RCC 7860 (cell line): Measurements from ENCODE around the gene ADAM12.
"Not testable (repeated sequence)": the region's sequence is repeated elsewhere in the genome, so short reads cannot be mapped to it uniquely, and the experiment has no call there.

ENCODE experiments used
- DNase-seq: peaks from one replicate; pipeline ENCODE4 v3.0.0-alpha.2; 2015; ENCODE audit warnings: low spot score
- FAIRE-seq: peaks from 2 replicates; lab custom pipeline; 2012; peaks lifted over from hg19 to GRCh38; lab: Jason Lieb, UNC

Gene ADAM12

DNA sequence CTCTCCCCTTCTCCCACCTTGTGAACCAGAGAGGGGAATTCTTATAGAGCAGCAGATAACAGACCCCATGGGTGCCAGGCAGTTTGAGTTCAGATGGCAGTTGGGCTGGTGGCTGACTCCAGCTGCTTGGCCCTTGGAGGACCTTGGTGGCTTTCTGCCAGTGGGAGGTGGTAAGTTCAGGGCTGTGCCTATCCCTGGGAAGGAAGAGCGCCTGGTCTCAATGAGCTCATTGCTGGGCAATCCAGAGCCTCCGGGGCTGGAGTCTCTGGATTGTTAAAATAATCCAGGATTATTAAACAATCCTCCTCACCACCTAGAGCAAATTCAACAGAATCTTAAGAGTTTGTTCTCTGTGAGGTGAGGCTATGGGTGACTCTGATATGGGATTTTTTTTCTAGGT lies 386.7 kb downstream of the ADAM12 start:
- DNase-seq, result no peak
- no peak for FAIRE-seq

DNA sequence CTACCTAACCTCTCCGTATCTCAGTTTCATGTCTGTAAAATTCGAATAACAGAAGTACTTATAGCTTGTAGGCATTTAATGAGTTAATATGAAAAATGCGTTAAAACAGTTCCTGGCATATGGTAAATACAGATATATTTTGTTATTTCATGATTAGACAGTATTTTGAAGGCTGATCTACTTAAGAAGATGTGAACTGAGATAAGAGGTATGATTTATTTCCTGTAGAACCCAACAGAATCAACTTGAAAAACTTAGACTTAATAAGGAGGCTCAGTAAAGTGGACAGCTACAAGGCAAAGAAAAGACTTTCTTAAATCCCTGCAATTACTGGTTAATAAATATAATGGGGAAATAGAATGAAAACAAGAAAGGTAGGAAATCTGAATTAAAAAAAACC lies 388.6 kb downstream of the ADAM12 start:
- DNase-seq (no peak), FAIRE-seq (no peak)

DNA sequence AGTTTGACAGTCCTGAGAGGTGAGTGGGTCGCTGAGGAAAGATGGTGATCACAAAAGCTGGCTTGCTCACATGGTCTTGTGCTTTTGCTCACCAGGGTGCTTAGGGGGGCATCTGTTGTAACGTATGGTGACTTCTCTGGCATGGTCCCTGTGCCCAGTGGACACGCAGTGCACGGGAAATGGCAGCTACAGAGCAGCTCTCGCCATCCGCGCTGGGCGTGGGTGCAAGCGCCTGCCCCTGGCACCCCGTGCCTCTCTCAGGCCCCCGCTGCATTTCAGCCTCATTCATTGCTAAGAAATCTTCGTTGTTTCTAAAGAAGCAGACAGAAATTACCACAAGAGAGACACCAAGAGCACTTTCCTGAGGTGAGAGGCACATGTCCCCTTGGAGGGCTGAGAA lies 390.7 kb downstream of the ADAM12 start:
- FAIRE-seq (no peak), DNase-seq (no peak)

DNA sequence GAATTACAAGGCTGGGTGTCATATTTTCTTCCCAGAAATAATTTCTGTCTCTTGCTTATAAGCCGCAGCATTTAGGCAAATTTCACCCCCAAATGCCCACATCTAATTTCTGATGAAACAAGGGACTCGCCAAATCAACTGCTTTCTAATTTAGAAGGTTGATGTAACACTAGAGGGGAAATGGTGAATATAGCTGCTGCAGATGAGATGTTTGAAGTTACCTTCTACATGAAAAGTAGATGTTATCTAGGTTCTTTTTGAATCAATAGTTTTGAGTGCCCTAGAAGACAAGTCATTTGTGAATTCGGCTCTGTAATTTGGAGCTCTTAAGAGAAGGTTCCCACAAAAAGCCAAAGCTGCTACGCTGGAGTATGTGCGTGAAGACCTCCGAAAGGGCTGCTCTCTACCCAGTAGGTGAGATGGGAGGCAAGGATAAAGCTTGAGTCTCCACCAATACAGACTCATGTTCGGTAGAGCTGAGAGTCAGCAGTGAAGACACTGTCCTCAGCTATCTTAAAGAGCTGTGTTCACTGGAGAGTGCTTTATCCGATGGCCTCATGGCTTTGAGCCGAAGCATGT lies 392.5 kb downstream of the ADAM12 start:
- no peak for FAIRE-seq
- DNase-seq, result no peak

DNA sequence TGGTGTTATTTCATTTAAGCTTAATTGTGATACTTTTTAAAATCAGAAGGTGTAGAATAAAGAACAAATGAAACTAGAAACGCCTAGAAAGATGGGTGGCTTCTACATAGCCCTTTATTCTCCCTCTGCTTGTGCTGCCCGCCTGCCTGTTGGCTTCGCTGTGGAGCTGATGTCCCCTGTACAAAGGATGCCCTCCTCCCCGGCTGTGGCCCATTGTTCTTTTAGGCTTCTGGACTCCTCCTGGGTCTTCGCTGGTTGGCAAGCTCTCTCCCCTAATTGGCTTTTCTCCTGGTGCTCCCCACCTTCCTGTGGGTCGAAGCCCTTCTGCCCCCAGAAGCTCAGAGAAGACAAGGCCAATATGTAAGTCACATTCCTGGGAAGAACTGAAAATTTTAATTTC lies 393.7 kb downstream of the ADAM12 start:
- FAIRE-seq, result no peak

DNA sequence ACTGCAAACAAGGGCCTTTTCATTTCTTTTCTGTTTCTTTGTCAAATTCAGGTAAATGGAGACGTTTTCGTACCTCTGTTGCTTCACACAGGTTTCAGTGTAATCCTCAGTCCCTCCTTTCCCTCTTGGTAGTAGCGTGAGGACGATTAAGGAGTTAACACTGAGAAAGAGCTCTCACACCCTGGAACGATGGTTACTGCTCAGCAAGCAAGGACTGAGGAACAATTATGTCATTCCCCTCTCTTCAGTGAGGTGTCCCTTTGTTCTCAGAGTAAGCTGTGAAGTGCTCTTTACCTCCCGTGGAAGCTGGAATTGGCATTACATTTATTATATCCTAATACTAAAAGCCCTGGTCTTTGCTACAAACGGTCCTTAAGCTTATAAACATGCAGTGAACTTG lies 396.0 kb downstream of the ADAM12 start:
- no peak for DNase-seq
- FAIRE-seq, result no peak

More for the DNA sequence above, 393.7 kb downstream of the ADAM12 start:
- no peak for DNase-seq

DNA sequence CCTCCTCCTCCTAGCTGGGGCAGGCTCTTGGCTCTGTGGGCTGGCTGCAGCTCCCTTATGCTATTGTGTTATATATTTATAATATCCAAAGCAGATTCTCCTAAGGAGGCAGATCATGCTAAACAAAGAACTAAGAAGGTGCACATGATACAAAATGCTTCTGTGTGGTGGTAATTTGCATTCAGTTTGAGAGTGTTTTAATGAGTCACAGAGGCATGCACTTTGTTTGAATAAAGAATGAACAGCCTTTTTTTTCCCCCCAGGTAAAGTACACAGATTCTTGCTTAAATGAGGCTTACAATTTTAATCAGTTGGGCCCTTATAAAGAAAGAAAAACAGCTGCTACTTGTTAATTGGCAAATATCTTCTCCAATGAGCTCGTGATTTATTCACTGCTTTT lies 396.9 kb downstream of the ADAM12 start:
- no peak for DNase-seq
- no peak for FAIRE-seq

DNA sequence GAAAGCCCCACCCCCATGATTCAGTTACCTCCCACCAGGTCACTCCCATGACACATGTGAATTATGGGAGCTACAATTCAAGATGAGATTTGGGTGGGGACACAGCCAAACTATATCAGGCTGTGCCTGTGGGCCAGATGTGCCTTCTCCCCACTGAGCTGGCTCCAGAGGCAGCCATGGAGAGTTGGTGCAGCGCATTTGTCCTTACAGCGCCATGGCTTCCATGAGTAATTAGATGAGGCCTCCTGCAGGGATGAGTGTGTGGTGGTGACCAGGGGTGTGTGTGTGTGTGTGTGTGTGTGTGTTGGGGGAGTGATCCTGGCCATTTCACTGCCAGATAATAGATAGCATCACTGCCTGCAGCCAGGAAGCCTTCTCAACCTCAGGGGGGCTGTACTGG lies 397.3 kb downstream of the ADAM12 start:
- FAIRE-seq (no peak), DNase-seq (no peak)

DNA sequence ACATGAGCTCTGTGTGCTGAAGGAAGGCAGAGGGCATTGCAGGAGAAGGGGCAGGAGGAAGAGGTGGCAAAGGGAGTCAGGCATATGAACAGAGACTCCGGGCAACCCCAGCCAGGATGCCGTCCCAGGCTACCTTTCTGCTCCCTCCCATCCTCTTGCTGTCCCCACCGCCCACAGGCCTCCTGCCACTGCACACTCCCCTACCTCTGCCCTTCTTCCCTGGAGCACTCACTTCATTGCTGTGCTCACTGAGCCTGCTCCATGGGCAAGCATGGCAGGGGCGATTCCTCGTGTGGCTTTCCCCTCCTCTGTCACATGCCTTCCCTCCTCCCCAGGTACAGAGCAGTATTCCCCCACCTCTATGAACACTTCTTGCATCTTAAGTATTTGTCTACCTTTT lies 398.5 kb downstream of the ADAM12 start:
- FAIRE-seq (no peak), DNase-seq (no peak)

DNA sequence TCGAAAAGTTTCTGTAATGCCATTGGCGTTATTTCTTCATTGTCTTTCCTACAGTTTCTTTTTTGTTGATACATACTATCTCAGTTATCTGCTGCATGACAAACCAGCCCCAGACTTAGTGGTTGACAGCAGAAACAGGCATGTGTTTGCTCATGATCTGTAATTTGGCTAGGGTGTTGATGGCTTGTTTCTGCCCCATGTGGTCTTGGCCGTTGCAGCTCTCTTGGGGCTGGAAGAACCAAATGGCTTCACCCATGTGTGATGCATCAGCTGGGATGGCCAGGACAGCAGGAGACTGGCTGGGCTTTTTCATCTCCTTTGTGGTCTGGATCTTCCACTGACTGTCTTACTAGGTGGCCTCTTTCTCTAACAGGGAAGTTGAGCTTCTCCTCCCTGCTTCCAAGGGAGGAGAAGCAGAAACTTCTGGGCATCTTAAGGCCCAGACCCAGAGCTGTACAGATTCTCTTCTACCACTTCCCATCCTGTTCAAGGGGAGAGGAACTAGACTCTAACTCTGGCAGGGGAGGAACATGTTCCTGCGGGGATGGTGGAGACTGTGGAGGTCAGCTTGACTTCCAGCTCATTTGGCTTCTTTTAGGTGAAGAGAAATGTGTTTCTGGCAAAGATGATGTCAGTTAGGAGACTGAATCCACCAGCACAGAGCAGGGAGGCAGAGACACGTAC lies 402.6 kb downstream of the ADAM12 start:
- DNase-seq, result no peak
- FAIRE-seq, result no peak

DNA sequence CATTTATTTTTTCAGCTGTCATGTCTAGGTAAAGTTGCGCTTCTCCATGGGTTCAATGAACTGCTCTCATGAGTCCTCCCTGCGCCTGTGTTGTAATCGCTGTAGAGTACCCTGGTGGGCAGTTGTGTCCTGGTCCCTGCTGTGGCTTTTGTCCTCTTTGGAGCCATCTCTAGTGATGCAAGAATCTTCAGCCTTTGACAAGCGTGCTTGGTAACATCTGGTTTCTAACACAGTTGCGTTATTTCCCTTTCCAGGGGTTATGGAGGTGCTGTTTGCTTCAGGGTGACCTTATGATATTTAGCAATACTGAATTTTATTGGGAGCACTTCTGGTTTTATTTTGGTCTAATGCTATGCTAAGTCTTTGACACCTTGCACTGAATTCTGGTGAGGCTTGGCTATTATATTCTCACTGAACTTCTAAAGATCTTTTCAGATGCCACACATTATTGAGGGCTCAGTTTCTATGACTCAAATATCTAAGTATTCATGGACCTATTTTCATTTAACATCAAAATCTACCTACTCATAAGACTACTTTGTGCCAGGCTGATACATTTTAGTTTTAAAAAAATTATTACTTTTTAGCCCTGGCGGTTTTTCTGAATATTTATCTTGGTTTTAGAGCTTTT lies 403.3 kb downstream of the ADAM12 start:
- no peak for DNase-seq
- FAIRE-seq, result no peak

DNA sequence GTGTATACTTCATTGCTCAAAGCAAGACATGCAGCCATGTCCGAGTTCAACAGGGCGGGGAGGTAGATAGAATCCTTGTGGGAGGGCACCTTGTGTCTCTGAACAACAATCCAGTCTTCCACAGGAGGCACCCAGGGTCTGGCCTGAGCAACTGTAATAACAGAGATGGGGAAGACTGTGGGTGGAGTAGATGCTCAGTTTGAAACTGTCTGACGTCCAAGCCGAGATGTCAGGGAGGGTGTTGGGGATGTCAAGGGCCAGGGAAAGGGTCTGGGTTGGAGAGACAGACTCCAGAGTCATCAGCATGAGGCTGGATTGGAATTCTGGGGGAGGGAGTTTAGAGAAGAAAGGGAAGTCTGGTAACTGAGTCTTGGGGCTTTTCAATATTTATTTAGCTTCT lies 403.9 kb downstream of the ADAM12 start:
- FAIRE-seq (no peak), DNase-seq (no peak)

DNA sequence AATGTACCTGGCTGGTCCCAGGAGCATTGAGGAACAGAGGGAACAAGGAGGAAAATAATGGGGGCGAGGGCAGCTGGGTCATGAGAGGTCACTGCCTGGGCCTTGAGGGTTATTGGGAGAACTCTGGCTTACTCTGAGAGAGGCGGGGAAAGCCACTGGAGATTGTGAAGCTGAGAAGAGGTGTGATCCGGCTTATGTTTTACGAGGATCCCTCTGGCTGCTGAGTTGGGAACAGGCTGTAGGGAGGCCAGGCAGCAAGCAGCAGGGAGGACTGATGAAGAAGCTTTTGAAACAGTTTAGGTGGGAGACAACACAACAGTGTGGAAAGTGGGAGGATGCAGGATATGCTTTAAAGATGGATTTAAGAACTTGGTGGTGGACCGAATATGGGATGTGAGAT lies 404.6 kb downstream of the ADAM12 start:
- FAIRE-seq (no peak), DNase-seq (no peak)

DNA sequence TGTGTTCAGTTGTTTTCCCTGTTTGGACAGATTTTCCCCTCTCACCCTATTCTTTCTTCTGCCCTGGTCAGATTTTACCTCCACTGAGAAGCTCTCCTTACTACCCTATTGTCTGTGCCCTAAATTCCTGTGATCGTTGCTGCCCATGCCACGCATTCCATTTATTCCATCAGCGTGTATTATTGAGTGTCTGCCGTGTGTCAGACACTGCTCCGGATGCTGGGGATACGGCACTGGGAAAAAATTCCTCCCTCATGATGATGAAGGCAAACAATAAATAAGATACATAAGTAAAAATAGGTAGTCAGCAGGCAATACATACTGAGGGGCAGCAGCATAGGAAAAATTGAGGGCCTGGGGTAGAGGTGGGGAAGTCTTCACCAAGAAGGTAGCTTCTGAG lies 405.1 kb downstream of the ADAM12 start:
- no peak for FAIRE-seq
- no peak for DNase-seq

DNA sequence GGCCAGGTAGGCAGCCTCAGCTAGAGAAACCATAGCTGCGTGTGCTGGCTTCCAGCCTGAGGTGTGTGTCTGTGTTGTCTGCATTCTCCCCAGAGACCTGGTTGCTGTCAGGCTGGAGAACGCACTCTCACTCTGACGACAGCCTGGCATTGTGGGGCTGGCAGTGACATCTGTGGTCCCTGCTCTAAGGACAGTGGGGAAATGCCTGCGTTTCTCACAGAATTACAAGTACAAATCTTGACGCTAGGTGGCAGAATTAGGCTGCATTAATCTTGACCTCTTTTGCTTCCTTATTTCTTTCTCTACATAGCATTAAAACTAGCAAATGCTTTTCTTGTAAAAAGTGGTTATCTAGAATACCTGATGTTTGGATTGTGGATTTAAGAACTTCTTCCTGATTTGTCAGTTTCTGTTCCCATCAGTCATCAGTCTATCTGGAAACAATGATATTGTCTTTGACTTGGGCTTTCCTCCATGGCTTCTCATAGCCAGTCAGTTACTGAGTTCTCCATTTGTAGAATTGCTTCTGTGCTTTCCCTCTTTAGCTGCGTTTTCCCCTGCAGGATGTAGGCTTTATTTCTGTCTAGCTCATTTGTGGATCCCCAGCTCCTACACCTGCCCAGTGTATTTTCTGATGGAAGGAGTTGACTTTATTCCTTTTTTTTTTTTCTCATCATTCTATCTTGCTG lies 405.9 kb downstream of the ADAM12 start:
- DNase-seq, result peak; percentile 79

DNA sequence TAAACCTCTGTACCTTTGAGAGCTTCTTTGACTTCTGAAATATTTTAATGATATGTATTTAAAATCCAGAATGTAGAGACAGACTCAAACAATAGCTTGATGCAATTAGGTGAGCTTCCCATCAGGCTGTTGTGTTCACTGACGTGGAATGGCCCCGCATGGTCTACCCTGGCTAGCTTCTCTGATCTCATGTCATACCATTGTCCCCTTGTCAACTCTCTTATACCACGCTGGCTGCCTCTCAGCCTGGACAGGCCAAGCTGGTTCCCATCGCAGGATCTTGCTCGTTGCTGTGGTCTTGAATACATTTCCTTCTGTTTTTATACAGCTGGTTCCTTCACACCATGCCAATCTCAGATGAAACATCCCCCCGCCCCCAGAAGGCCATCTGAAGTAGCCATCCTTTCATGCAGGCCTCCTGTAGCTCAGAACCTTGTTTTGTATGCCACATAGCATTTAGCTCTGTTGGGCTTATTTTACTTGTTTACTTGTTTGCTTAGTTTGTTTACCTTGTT lies 407.7 kb downstream of the ADAM12 start:
- FAIRE-seq, result no peak
- no peak for DNase-seq

More for the DNA sequence above, 405.9 kb downstream of the ADAM12 start:
- peak; percentile 88 for FAIRE-seq

DNA sequence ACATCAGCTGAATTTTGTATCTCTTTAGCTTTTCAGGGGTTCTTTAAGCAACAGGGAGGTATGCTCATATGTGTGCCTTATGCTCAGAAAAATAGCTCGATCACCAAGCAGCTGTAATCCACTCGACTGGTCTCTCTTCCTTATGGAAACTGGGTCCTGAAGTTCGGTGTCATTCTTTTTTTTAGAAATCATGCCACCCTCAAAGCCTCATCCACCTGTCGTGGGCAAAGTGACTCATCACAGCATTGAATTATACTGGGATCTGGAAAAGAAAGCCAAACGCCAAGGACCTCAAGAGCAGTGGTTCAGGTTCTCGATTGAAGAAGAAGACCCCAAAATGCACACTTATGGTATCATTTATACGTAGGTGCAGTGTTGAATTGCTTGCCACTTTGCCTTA lies 408.3 kb downstream of the ADAM12 start:
- FAIRE-seq (no peak), DNase-seq (no peak)

DNA sequence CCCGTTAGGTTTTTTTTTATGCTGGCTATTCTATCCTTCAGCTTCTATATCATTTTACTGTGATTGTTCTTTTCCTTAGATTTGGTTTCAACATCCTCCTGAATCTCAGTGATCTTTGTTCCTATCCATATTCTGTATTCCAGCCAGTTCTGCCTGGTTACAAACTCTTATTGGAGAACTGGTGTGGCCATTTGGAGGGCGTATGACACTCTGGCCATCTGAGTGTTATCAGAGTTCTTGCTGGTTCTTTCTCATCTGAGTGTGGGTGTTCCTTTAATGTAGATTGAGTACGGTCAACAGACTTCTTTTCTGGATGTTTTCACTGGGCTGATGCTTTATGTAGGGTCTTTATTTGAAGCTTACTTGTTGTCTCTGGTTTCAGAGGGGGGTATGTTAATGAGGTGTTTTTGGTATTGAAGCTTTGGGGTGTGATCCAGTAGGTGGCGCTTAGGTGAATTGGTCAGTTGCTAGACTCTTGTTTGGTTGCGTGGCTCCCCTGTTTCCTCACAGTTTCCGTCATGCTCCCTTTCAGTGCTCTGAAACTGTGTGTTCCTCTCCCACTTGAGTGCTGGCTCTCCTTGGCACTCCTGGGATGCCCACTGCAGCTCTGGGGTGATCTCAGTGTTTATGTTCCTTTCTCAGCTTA lies 411.2 kb downstream of the ADAM12 start:
- DNase-seq (no peak), FAIRE-seq (no peak)

DNA sequence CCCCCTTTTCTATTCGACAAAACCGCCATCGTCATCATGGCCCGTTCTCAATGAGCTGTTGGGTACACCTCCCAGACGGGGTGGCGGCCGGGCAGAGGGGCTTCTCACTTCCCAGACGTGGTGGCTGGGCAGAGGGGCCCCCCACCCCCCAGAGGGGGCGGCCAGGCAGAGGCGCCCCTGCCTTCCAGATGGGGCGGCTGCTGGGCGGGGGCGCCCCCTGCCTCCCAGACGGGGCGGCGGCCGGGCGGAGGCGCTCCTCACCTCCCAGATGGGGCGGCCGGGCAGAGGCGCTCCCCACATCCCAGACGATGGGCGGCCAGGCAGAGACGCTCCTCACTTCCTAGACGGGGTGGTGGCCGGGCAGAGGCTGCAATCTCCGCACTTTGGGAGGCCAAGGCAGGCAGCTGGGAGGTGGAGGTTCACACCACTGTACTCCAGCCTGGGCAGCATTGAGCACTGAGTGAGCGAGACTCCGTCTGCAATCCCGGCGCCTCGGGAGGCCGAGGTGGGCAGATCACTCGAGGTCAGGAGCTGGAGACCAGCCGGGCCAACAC lies 418.1 kb downstream of the ADAM12 start:
- FAIRE-seq, DNase-seq: not testable (repeated sequence)

DNA sequence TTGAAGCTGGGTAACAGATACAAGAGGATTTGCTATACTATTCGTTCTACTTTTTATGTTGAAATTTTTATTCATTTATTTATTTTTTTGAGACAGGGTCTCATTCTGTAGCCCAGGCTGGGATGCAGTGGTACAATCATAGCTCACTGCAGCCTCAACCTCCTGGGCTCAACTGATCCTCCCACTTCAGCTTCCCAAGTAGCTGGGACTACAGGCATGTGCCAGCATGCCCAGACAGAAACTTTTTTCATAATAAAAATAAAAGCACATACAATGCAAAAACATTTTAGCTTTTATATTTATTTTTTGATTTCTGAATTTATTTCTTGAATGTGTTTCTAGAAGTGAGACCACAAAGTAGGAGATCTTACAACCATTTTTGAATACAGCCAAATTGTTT lies 420.7 kb downstream of the ADAM12 start:
- DNase-seq (no peak), FAIRE-seq (peak; percentile 11)

DNA sequence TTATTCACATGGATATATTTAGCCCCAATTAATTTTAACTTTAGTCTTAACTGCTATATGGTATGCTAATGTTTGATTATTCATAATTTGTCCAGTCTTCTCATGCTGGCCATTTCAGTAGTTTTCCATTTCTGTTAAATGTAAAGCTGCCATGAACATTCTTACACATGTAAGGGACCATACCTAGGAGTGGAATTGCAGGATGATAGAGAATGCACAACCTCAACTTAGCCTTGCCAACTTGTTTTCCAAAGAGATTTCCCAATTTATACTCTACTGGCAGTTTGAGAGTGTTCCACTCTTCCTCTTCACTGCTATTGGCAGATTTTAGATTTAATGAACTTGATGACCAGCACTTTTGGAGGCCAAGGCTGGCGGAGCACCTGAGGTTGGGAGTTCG lies 423.7 kb downstream of the ADAM12 start:
- FAIRE-seq, result no peak
- no peak for DNase-seq
